ENCODE measurements around the gene MYCBPAP.

Gene MYCBPAP

GRCh38 chr17:50487213-50488096 lies 20.8 kb upstream of the MYCBPAP start:
- no peak for DNase-seq (ENCODE audit: low read depth in 2 of 2, low spot score in 1 of 2)

GRCh38 chr17:50488880-50489279 lies 19.4 kb upstream of the MYCBPAP start:
- DNase-seq (ENCODE audit: low read depth in 2 of 2, low spot score in 1 of 2): no peak

GRCh38 chr17:50491505-50491904 lies 16.7 kb upstream of the MYCBPAP start:
- DNase-seq (ENCODE audit: low read depth in 2 of 2, low spot score in 1 of 2): no peak

DNA sequence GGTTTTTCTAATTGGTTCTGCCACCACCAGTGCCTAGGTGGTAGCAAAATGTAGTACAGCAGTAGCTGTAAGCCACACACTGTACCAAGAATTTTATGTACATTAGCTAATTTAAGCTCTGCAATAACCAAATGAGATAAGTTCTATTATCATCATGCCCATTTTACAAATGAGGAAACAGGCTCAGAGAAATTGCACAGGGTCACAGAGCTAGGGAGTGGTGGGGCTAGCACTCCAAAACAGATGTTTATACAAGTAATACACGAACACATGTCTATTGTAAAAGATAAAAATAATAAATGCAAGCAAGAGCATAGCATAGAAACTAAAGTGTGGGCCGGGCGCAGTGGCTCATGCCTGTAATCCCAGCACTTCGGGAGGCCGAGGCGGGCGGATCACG lies 16.0 kb upstream of the MYCBPAP start:
- DNase-seq (ENCODE audit: low read depth in 2 of 2, low spot score in 1 of 2): no peak

DNA sequence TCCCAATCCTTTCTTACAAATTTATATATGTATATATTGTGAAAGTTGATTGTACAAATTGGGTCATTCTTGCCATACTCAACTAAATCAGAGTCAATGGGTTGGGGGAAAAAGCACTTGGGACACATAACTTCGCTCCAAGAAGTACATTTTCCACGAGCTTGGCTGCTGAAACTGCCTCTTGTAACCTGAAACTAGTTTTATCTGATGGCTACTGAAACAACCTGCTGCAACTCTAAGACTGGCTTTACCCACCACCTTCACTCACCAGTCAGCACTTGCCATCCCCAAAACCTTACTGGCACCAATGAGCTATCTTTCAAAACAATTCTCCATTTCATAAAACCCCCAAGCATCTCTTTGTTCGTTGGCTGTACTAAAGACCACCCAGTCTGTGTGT lies 14.5 kb upstream of the MYCBPAP start:
- no peak for DNase-seq (ENCODE audit: low read depth in 2 of 2, low spot score in 1 of 2)

GRCh38 chr17:50495217-50495823 lies 12.9 kb upstream of the MYCBPAP start:
- DNase-seq (ENCODE audit: low read depth in 2 of 2, low spot score in 1 of 2): no peak

- no peak for DNase-seq (ENCODE audit: low read depth in 2 of 2, low spot score in 1 of 2)
Measured at GRCh38 chr17:50495918-50496317, 12.3 kb upstream of the MYCBPAP start.

DNA sequence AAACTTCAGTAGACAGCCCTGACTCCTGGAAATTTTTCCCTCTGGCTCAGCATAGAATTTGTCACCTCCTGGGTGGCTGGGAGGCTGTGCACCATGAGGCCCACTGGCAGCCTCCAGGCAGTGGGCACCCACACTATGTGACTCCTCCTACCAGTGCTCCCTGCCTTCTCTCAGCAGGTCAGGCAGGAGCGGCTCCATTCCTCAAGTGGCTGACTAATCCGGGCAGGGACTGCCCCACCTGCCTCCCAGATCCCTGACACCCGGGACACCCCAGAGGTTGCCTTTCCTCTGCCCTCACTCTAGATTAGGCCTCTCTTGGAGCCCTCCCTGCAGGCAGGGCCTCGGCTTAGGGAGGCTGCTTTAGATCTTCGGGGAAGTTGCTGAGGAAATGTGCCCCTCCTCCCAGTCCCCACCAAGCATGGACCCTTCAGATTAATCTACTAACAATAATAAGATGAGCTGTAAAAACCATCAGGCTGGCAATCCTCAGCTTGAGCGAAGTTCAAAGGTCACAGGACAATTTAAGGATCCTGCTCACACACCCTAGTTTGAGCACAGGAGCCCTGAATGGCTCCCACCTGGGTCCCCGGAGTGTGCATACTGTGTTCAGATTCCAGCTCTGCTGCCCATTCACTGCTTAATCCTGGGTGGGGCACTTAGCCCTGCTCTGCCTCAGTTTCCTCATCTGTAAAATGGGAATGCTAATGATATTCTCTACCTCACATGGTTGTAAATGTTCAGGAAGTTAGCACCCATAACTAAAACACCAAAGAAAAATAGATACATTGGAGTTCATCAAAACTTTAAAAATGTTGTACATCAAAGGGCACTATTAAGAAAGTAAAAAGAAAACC lies 10.0 kb upstream of the MYCBPAP start:
- DNase-seq (ENCODE audit: low read depth in 2 of 2, low spot score in 1 of 2): no peak

GRCh38 chr17:50499270-50499669 lies 9.0 kb upstream of the MYCBPAP start:
- no peak for DNase-seq (ENCODE audit: low read depth in 2 of 2, low spot score in 1 of 2)

- DNase-seq (ENCODE audit: low read depth in 2 of 2, low spot score in 1 of 2): no peak
Measured at GRCh38 chr17:50499721-50500120, 8.5 kb upstream of the MYCBPAP start.

GRCh38 chr17:50501054-50501453 lies 7.2 kb upstream of the MYCBPAP start:
- DNase-seq (ENCODE audit: low read depth in 2 of 2, low spot score in 1 of 2): no peak

DNA sequence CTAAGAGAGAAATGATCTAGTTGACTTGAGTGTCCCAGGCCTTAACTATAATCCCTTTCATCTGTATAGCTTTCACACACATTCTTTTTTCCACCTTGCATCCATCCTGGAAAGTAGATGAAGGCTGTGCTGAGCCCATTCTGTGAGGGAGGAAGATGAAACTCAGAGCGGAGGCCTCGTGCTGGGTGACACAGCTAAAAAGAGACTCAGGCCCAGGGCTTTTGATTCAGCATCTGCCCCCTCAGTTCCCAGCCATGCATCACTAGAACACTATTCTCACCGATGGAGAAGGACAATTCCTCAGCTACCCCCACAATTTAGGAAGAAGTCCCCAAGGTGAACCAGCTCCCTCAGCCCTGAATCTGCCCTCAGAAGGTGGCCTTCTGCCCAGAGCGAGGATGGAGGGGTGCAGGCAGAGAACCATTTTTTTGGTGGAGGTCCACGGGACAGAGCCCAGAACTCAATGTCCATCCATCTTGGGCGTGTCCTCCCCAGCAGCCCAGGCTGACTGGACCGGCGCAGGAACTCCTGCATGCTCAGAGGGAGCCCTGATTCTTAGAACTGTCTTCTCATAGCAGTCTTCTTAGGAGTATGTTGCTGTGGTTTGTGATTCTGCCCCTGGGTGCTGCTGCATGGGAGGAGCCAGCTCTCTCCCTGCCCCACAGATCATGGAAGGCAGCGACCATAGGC lies 5.8 kb upstream of the MYCBPAP start:
- DNase-seq (ENCODE audit: low read depth in 2 of 2, low spot score in 1 of 2): no peak

DNA sequence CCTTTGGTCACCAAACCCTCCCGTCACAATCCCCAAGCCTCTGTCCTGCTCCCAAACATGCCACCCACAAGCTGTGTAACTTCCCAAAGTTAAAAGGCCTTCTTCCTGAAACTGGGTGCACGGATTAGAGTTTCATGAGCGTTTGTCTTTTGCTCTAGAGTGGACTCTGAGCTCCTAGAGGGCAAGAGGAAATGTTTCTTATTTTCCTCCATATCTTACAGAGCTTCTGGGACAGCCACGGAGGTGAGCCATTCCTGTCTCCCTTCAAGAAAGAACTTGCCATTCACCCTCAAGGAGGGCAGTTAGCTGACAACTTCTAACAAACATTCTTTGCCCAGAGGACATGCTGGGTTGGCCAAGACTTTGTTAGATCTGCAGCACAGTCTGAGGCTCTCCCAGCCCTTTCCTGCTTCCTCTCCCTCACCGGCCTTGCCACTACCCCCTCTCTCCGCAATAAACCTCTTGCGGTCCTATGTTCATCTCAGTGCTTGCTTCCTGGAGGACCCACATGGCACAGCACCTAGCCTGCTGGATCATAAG lies 2.6 kb upstream of the MYCBPAP start:
- DNase-seq (ENCODE audit: low read depth in 2 of 2, low spot score in 1 of 2): no peak

DNA sequence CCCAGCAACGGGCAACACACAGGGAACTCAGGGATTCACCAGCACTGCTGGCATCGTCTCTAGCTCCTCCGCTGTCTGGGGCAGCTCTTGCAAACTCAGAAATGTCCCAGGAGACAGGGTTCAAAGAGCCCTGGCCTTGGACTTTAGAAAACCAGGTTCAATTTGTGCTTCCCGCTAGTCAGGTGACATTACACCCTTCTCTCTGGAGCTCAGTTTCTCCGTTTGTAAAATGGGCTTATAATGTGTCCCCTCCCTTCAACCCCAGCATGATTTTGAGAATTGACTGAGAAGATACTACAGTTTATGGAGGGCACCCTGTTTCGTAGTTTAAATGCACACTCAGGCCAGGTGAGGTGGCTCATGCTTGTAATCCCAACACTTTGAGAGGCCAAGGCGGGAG lies 1.9 kb upstream of the MYCBPAP start:
- no peak for DNase-seq (ENCODE audit: low read depth in 2 of 2, low spot score in 1 of 2)

DNA sequence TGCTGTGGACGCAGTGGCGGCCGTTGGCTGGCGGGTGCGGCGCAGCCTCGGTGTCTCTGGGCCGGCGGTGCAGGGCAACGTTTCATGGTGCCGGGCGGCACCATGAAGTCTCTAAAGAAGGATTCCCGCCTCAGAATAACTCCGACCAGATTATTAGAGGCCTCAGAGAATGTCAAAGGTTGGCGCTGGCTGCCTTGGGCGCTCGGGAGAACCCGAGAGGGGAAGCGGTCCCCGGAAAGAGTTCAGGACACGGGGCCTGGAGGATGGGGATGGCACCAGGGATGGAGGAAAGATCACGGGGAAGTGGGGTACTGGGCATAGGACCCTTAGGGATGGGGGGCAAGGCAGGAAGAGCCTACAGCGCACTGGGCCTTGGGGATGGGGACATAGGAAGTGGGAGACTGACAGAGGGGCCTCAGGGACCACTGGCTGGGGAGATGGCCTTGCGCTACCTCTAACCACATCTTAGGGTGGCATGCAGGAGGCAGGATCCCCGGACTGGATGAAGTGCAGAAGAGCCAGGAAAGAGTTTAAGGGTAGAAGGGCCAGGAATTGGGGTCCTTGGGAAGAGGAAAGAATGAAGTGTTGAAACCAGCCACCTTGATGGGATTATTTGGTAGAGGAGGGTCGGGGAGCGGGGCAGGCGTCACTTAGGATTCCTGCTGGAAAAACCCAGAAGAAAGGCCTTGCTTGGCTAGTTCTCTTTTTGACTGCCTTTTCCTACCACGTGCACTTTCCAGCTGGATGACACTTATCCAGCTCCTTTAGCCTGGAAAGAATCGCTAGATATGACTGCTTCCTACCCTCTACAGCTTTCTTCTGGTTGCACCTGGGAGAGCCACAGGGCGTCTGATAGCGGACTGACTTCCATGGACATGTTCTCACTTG lies 578 bp downstream of the MYCBPAP start:
- DNase-seq (ENCODE audit: low read depth in 2 of 2, low spot score in 1 of 2): no peak

DNA sequence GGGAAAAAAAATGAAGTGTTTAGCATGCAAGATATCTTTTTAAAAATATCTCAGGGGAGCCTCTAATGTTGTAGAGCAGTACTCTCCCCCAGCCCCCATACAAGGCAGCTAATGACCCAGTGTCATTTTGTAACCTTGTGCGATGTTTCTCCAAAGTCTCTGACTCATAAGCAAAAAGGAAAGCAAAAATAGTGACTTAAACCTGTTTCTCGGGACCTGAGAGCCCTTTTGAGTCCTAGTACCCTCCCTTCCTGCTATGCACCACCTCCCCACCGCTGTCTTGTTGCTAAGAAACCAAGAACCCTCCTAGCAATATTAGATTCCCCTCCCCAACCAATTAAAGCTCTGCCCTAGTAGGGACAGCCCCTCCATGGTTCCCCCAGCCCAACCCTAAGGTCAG lies 2.8 kb downstream of the MYCBPAP start:
- no peak for DNase-seq (ENCODE audit: low read depth in 2 of 2, low spot score in 1 of 2)

DNA sequence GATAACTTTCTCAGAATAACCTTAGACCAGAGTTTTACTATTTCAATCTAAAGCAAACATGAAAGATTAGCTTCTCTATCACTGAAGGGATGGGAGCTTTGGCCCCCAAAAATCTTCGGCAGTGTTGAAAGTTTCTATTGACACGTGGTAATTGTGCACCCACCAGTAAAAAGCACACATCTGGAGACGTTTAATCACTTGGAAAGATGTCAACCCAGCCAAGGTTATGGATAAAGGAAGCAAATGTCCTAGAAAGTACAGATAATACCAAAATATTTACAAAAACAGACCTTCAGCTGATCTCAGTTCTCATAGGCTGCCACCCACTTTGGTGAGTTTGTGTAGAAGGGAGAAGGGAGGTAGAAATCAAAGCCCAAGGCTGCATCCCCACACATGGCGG lies 5.3 kb downstream of the MYCBPAP start:
- DNase-seq (ENCODE audit: low read depth in 2 of 2, low spot score in 1 of 2): no peak

GRCh38 chr17:50514388-50514787 lies 6.1 kb downstream of the MYCBPAP start:
- DNase-seq (ENCODE audit: low read depth in 2 of 2, low spot score in 1 of 2): no peak

GRCh38 chr17:50514936-50515702 lies 6.9 kb downstream of the MYCBPAP start:
- no peak for DNase-seq (ENCODE audit: low read depth in 2 of 2, low spot score in 1 of 2)

All from stimulated activated CD8-positive, alpha-beta memory T cell treated with anti-CD3 and anti-CD28 coated beads, Interleukin-4, amount 100 ng/mL, for 1 hour (primary cell).